Vagina (tissue), 2 donors: ENCODE measurements around the gene PTGR2.

Source experiments
- POLR2AphosphoS5 ChIP-seq, 2 donors: sonication (generic); formaldehyde crosslinking; IDR thresholded peaks; one replicate each; pipeline ENCODE4 v1.9.0; 2017; ENCODE audit warnings: antibody characterized with exemption in 2 of 2, mild to moderate bottlenecking in 2 of 2, low read depth in 1 of 2; ENCODE audit not compliant: insufficient read depth in 1 of 2
- TF ChIP-seq, protein P1 (sequence below), 3 experiments: fragments of 450-650 bp in 2 of 3; fragments of 200-600 bp in 1 of 3; sonication (generic) in 1 of 3; IDR thresholded peaks; one replicate each; pipeline ENCODE4 v1.5.1; 2017 to 2019; ENCODE audit warnings: antibody characterized with exemption in 3 of 3, mild to moderate bottlenecking in 2 of 3, moderate library complexity in 2 of 3

DNA sequence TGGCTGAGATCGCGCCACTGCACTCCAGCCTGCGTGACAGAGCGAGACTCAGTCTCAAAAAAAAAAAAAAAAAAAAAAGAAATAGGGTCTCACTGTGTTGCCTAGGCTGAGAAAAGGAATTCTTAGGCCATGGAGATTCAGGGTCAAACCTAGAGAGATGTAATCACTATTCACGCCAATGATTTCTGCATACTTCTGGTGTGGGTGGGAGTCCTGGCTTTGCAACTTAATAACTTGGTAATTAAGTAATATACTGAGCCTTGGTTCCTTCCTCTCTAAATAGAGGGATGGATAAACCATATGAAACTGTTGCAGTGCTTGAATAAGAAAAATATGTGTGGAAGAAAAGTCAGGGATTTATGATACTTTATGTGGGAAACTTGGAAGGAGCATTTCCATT is 37.7 kb downstream of the PTGR2 start:
- TF ChIP-seq, protein P1, sequence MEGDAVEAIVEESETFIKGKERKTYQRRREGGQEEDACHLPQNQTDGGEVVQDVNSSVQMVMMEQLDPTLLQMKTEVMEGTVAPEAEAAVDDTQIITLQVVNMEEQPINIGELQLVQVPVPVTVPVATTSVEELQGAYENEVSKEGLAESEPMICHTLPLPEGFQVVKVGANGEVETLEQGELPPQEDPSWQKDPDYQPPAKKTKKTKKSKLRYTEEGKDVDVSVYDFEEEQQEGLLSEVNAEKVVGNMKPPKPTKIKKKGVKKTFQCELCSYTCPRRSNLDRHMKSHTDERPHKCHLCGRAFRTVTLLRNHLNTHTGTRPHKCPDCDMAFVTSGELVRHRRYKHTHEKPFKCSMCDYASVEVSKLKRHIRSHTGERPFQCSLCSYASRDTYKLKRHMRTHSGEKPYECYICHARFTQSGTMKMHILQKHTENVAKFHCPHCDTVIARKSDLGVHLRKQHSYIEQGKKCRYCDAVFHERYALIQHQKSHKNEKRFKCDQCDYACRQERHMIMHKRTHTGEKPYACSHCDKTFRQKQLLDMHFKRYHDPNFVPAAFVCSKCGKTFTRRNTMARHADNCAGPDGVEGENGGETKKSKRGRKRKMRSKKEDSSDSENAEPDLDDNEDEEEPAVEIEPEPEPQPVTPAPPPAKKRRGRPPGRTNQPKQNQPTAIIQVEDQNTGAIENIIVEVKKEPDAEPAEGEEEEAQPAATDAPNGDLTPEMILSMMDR (IDR thresholded peaks at IDR 0.05), result no peak
- TF ChIP-seq POLR2AphosphoS5 (IDR thresholded peaks at IDR 0.05; ENCODE audit: insufficient read depth in 1 of 2, low read depth in 1 of 2), result no peak
